IMR-90 (cell line): ENCODE data around the gene CMTM7. TPM values are rescaled to one million over a fixed set of nuclear protein-coding genes. Genes with fewer than 3 reads are reported as not detected.

ENCODE experiments used
- ATAC-seq: fragments of 200-7000 bp; cut with Tn5 transposase; 2 replicates; pipeline ENCODE4 v1.9.1; 2020; ENCODE audit warnings: low read depth, mild to moderate bottlenecking, moderate library complexity
- BruUV-seq: library from RNA; stranded (reverse); fragments of 400-500 nt; replicated peaks from 2 replicates; lab custom pipeline; 2021; lab: Mats Ljungman, UMichigan
- CTCF ChIA-PET: fragments of 300-600 bp; formaldehyde crosslinking; extraction: SDS; loops from one replicate; lab custom pipeline; 2021; ENCODE audit warnings: antibody characterized with exemption; lab: Yijun Ruan, JAX
- POLR2A ChIA-PET: fragments of 300-600 bp; sonication (Branson Sonifier 250); formaldehyde crosslinking; loops from one replicate; lab custom pipeline; 2022; ENCODE audit warnings: antibody characterized with exemption; ENCODE audit not compliant: unreplicated experiment; lab: Charles Lee
- DNase-seq: peaks from one replicate; pipeline ENCODE4 v3.0.0; 2013
- H2AFZ ChIP-seq: replicated peaks from 2 replicates; pipeline ENCODE3; 2013; ENCODE audit warnings: low read length, mild to moderate bottlenecking; ENCODE audit not compliant: poor library complexity
- H2AK5ac ChIP-seq: 2 replicates; pipeline ENCODE4 v1.6.1; 2013; ENCODE audit warnings: low read depth, low read length, inconsistent platforms
- H2AK9ac ChIP-seq: replicated peaks from 2 replicates; pipeline ENCODE3; 2013; ENCODE audit warnings: mild to moderate bottlenecking, low read depth, low read length, moderate library complexity; ENCODE audit not compliant: poor library complexity
- H2BK120ac ChIP-seq: 2 replicates; pipeline ENCODE4 v1.6.1; 2013; ENCODE audit warnings: low read depth, low read length, inconsistent platforms
- H2BK15ac ChIP-seq: 3 replicates; pipeline ENCODE4 v1.6.1; 2013; ENCODE audit warnings: low read depth, low read length, inconsistent platforms
- H2BK20ac ChIP-seq: 2 replicates; pipeline ENCODE4 v1.6.1; 2013; ENCODE audit warnings: low read depth, mild to moderate bottlenecking, inconsistent platforms, low read length, moderate library complexity
- H2BK5ac ChIP-seq: 2 replicates; pipeline ENCODE4 v1.6.1; 2013; ENCODE audit warnings: mild to moderate bottlenecking, low read depth, low read length, inconsistent platforms; ENCODE audit not compliant: poor library complexity, severe bottlenecking
- H3K14ac ChIP-seq: replicated peaks from 2 replicates; pipeline ENCODE4 v1.6.1; 2013; ENCODE audit warnings: low read depth, low read length, inconsistent platforms
- H3K18ac ChIP-seq: 2 replicates; pipeline ENCODE4 v1.6.1; 2013; ENCODE audit warnings: low read depth, low read length, control low read depth
- H3K23ac ChIP-seq: 2 replicates; pipeline ENCODE4 v1.6.1; 2013; ENCODE audit warnings: low read depth, low read length, inconsistent platforms
- H3K27ac ChIP-seq: 2 replicates; pipeline ENCODE4 v1.5.1; 2013; ENCODE audit warnings: mild to moderate bottlenecking, control low read depth, low read length; ENCODE audit not compliant: insufficient read depth
- H3K27me3 ChIP-seq: 2 replicates; pipeline ENCODE4 v1.6.1; 2013; ENCODE audit warnings: low read length; ENCODE audit not compliant: control insufficient read depth, insufficient read depth
- H3K36me3 ChIP-seq: 2 replicates; pipeline ENCODE4 v1.6.1; 2013; ENCODE audit warnings: low read length, mixed read lengths; ENCODE audit not compliant: control insufficient read depth, insufficient read depth
- H3K4ac ChIP-seq: 2 replicates; pipeline ENCODE4 v1.6.1; 2013; ENCODE audit warnings: low read depth, low read length, inconsistent platforms
- H3K4me1 ChIP-seq: 2 replicates; pipeline ENCODE4 v1.6.1; 2013; ENCODE audit warnings: low read length, mixed read lengths; ENCODE audit not compliant: control insufficient read depth, insufficient read depth
- H3K4me2 ChIP-seq: 2 replicates; pipeline ENCODE4 v1.6.1; 2013; ENCODE audit warnings: low read depth, mild to moderate bottlenecking, control low read depth, low read length, moderate library complexity
- H3K4me3 ChIP-seq: 2 replicates; pipeline ENCODE4 v1.5.1; 2013; ENCODE audit warnings: low read depth, mild to moderate bottlenecking, control low read depth, low read length, moderate library complexity; ENCODE audit not compliant: insufficient read depth
- H3K56ac ChIP-seq: 2 replicates; pipeline ENCODE4 v1.6.1; 2013; ENCODE audit warnings: low read length, inconsistent platforms; ENCODE audit not compliant: insufficient read depth; ENCODE audit errors: extremely low read depth
- H3K79me1 ChIP-seq, 2 experiments: 2 replicates each; pipeline ENCODE4 v1.6.1; 2013; ENCODE audit warnings: low read length in 2 of 2, inconsistent platforms in 1 of 2, low read depth in 1 of 2
- H3K9ac ChIP-seq: 2 replicates; pipeline ENCODE4 v1.6.1; 2013; ENCODE audit warnings: low read depth, low read length, control low read depth
- H3K9me1 ChIP-seq: 2 replicates; pipeline ENCODE4 v1.6.1; 2013; ENCODE audit warnings: low read length, inconsistent platforms; ENCODE audit not compliant: insufficient read depth
- H3K9me3 ChIP-seq: 2 replicates; pipeline ENCODE4 v1.6.1; 2013; ENCODE audit warnings: low read length; ENCODE audit not compliant: control insufficient read depth, insufficient read depth
- H4K20me1 ChIP-seq: 2 replicates; pipeline ENCODE4 v1.6.1; 2013; ENCODE audit warnings: low read length, inconsistent platforms; ENCODE audit not compliant: insufficient read depth
- H4K5ac ChIP-seq: 2 replicates; pipeline ENCODE4 v1.6.1; 2013; ENCODE audit warnings: mild to moderate bottlenecking, low read depth, low read length, control low read depth
- H4K8ac ChIP-seq, 2 experiments: 2 replicates each; pipeline ENCODE4 v1.6.1; 2013; ENCODE audit warnings: low read depth in 2 of 2, low read length in 2 of 2, control low read depth in 1 of 2, inconsistent platforms in 1 of 2
- H4K91ac ChIP-seq: 2 replicates; pipeline ENCODE4 v1.6.1; 2013; ENCODE audit warnings: low read depth, low read length, inconsistent platforms; ENCODE audit not compliant: insufficient read depth
- MXI1 ChIP-seq: IDR thresholded peaks from 2 replicates; pipeline ENCODE4 v1.6.1; 2012; ENCODE audit warnings: low read depth, mild to moderate bottlenecking, low read length, moderate library complexity, borderline replicate concordance
- WGBS, 2 experiments: methylation state at CpG; one replicate each; pipeline versions ENCODE4 v1.1.5 to v1.1.7; 2013; ENCODE audit warnings: missing lambda C conversion rate in 2 of 2; ENCODE audit not compliant: insufficient read length in 1 of 2; ENCODE audit errors: extremely low coverage in 2 of 2; 5-methylcytosine and 5-hydroxymethylcytosine counted together
- dilution Hi-C: fragments of 300-500 bp; cut with HindIII; formaldehyde crosslinking; loops from one replicate; pipeline ENCODE4 v1.14.3; 2018; ENCODE audit warnings: low sequenced_read_pairs; ENCODE audit not compliant: unreplicated experiment
- in situ Hi-C: fragments of 300-500 bp; cut with MboI; formaldehyde crosslinking; loops from 3 replicates; pipeline ENCODE4 v1.14.3; 2019; ENCODE audit warnings: low sequenced_read_pairs, inconsistent platforms, mixed read lengths
- intact Hi-C: fragments of 100-400 bp; cut with micrococcal nuclease; formaldehyde crosslinking; loops from 2 replicates; pipeline ENCODE4 v1.10.0; 2022
- polyA plus RNA-seq, 3 experiments: library from polyadenylated mRNA; depleted of rRNA; stranded (reverse); fragments of >200 nt; gene quantifications; 2 replicates each; pipeline ENCODE4 v1.2.3, GENCODE V29; 2012; ENCODE audit warnings: low replicate concordance in 1 of 3
- total RNA-seq: library from RNA; depleted of rRNA; stranded (reverse); fragments of >200 nt; gene quantifications from 2 replicates; pipeline ENCODE4 v1.2.3, GENCODE V29; 2012

CMTM7 gene
- total and polyA plus RNA-seq, 2 of the 4 experiments (the other 2 are of a cell fraction), result 3.4 to 31.4 TPM

DNA sequence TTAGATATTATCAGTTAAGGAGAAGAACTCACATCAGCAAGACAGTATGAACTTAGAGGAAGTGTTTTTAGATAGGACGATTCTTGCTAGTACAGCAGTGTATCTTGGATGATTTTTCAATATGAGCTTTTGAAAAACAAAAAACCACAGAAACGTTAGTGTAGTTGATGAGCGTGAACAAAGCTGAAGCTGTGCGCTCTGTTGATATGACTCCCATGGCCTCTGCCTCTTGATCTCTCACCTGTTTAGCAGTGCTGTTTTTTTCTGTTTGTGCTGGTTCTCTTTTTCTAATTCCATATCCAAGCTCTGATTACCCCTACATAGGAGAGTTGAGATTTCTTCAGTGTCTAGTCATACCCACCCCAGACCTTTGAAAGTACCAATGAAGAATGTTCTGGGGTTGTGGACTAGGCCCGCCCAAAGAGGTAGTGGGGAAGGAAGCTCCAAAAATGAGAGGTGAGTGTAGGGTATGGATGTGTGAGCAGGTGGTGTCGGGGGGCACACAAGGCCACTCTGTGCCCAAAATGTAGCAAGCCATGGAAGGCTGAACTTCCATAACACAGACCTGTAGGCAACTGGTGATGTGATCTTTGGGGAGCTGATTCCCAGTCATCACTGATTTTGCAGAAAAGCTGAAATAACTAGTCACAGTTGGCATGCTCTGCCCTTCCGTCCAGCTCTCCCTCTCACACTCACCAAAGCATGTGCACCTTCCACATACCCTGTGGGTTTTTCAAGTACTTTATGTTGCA, 20.0 kb upstream of the CMTM7 start:
- ATAC-seq, result no peak
- intact Hi-C loops, result no loop called here
- H3K27ac ChIP-seq, result no peak overlapping the region

More for the DNA sequence above, 20.0 kb upstream of the CMTM7 start:
- Histone ChIP-seq H3K4me1 (peaks cover 2% of the 10 kb centered on the region; the same call in 1 of the 2 replicates), H2BK5ac (no peak overlapping the region), H2BK120ac (no peak overlapping the region), H4K5ac (no peak overlapping the region), H2AK5ac (no peak overlapping the region), H3K9me3 (no peaks in the 10 kb centered on the region), H3K9me1 (peaks cover 4% of the 10 kb centered on the region; the same call in 1 of the 2 replicates), H3K27me3 (peaks cover 3% of the 10 kb centered on the region), H3K14ac (no peak overlapping the region), H3K4me3 (no peak overlapping the region), H3K56ac (no peak overlapping the region), H4K8ac (no peak overlapping the region), H4K20me1 (no peaks in the 10 kb centered on the region), H2BK20ac (no peak overlapping the region), H2BK15ac (no peak overlapping the region), H3K36me3 (no peaks in the 10 kb centered on the region), H3K79me1 (no peaks in the 10 kb centered on the region), H2AK9ac (no peak overlapping the region), H4K91ac (no peak overlapping the region), H3K18ac (no peak overlapping the region), H3K4me2 (no peak overlapping the region), H3K23ac (no peak overlapping the region), H3K9ac (no peak overlapping the region), H2AFZ (no peak overlapping the region), H3K4ac (no peak overlapping the region)
- 60% methylated on average over 1 of the region's 7 CpGs; no CpG with 5 or more reads in 1 of the 2 experiments for WGBS, 2 experiments
- ChIA-PET POLR2A (interaction anchor here (0.6 kb wide), 2 partner anchors 271 to 310 kb away, joined by 3 read pairs; no protein-coding TSS in a partner anchor), CTCF (interaction anchor here (0.6 to 1.0 kb wide), 2 partner anchors 96 to 754 kb away, joined by 3 read pairs; no protein-coding TSS in a partner anchor)
- TF ChIP-seq MXI1, result no peak
- in situ Hi-C loops (no loop called here), dilution Hi-C loops (no loop called here)
- DNase-seq, result no peak
- no TSS peak for BruUV-seq
